ENCODE measurements around the gene MPDU1.

The MPDU1 gene

GRCh38 chr17:7583253-7584109 is at the start of gene MPDU1:
Gene MPDU1 (plus strand): TSS chr17:7583852. CDS start chr17:7583863, 11 bp downstream.
- Histone ChIP-seq H3K9me3 (ENCODE audit: low read depth, low read length) (no peaks in the 10 kb centered on the region), H3K4me3 (peak within 1 kb of the TSS; percentile 95), H3K27ac (peak within 1 kb of the TSS; percentile 99), H3K36me3 (ENCODE audit: insufficient read depth, low read length) (peaks cover 14% of the 10 kb centered on the region), H3K9ac (ENCODE audit: insufficient read length) (peak within 1 kb of the TSS; percentile 99)
- DNase-seq (ENCODE audit: low read depth, low spot score), result peak; percentile 80
- TF ChIP-seq EZH2 (IDR thresholded peaks at IDR 0.05) (no peak), FOXP2 (optimal IDR thresholded peaks at IDR 0.05; ENCODE audit: control extremely low read depth, extremely low read length, insufficient read depth) (no peak), POLR2AphosphoS5 (IDR thresholded peaks at IDR 0.05; ENCODE audit: borderline replicate concordance, low read depth, low read length) (peak; percentile 68)

GRCh38 chr17:7538050-7538449 is 45.6 kb upstream of the MPDU1 start:
- no peak overlapping the region for H3K27ac ChIP-seq
- H3K9me3 ChIP-seq (ENCODE audit: low read depth, low read length), result no peaks in the 10 kb centered on the region
- no peak for TF ChIP-seq POLR2AphosphoS5 (IDR thresholded peaks at IDR 0.05; ENCODE audit: borderline replicate concordance, low read depth, low read length)
- TF ChIP-seq FOXP2 (optimal IDR thresholded peaks at IDR 0.05; ENCODE audit: control extremely low read depth, extremely low read length, insufficient read depth), result no peak
- TF ChIP-seq EZH2 (IDR thresholded peaks at IDR 0.05), result no peak
- no peak for DNase-seq (ENCODE audit: low read depth, low spot score)
- H3K4me3 ChIP-seq, result no peak overlapping the region
- H3K36me3 ChIP-seq (ENCODE audit: insufficient read depth, low read length), result no peaks in the 10 kb centered on the region
- H3K9ac ChIP-seq (ENCODE audit: insufficient read length), result no peak overlapping the region

GRCh38 chr17:7538891-7539545 is 44.6 kb upstream of the MPDU1 start:
- DNase-seq (ENCODE audit: low read depth, low spot score), result no peak
- Histone ChIP-seq H3K9me3 (ENCODE audit: low read depth, low read length) (no peaks in the 10 kb centered on the region), H3K27ac (no peak overlapping the region), H3K4me3 (no peak overlapping the region), H3K36me3 (ENCODE audit: insufficient read depth, low read length) (no peaks in the 10 kb centered on the region), H3K9ac (ENCODE audit: insufficient read length) (no peak overlapping the region)
- TF ChIP-seq POLR2AphosphoS5 (IDR thresholded peaks at IDR 0.05; ENCODE audit: borderline replicate concordance, low read depth, low read length) (no peak), EZH2 (IDR thresholded peaks at IDR 0.05) (no peak), FOXP2 (optimal IDR thresholded peaks at IDR 0.05; ENCODE audit: control extremely low read depth, extremely low read length, insufficient read depth) (no peak)

- no peaks in the 10 kb centered on the region for H3K9me3 ChIP-seq (ENCODE audit: low read depth, low read length)
- no peak overlapping the region for H3K9ac ChIP-seq (ENCODE audit: insufficient read length)
- TF ChIP-seq POLR2AphosphoS5 (IDR thresholded peaks at IDR 0.05; ENCODE audit: borderline replicate concordance, low read depth, low read length) (no peak), FOXP2 (optimal IDR thresholded peaks at IDR 0.05; ENCODE audit: control extremely low read depth, extremely low read length, insufficient read depth) (no peak), EZH2 (IDR thresholded peaks at IDR 0.05) (no peak)
- H3K36me3 ChIP-seq (ENCODE audit: insufficient read depth, low read length), result no peaks in the 10 kb centered on the region
- H3K4me3 ChIP-seq, result no peak overlapping the region
- no peak for DNase-seq (ENCODE audit: low read depth, low spot score)
- H3K27ac ChIP-seq, result no peak overlapping the region
Observed at GRCh38 chr17:7541074-7541621, 42.5 kb upstream of the MPDU1 start.

GRCh38 chr17:7544911-7545310 is 38.7 kb upstream of the MPDU1 start:
- TF ChIP-seq POLR2AphosphoS5 (IDR thresholded peaks at IDR 0.05; ENCODE audit: borderline replicate concordance, low read depth, low read length), result no peak
- no peak for TF ChIP-seq EZH2 (IDR thresholded peaks at IDR 0.05)

GRCh38 chr17:7548585-7549400 is 34.9 kb upstream of the MPDU1 start, which contains the start of gene TNFSF12:
Gene TNFSF12 (plus strand): TSS chr17:7549058. CDS start chr17:7549154, 96 bp downstream.
- H3K27ac ChIP-seq, result no peak within 1 kb of the TSS
- H3K36me3 ChIP-seq (ENCODE audit: insufficient read depth, low read length), result no peaks in the 10 kb centered on the region
- DNase-seq (ENCODE audit: low read depth, low spot score), result no peak
- TF ChIP-seq FOXP2 (optimal IDR thresholded peaks at IDR 0.05; ENCODE audit: control extremely low read depth, extremely low read length, insufficient read depth) (no peak), POLR2AphosphoS5 (IDR thresholded peaks at IDR 0.05; ENCODE audit: borderline replicate concordance, low read depth, low read length) (no peak), EZH2 (IDR thresholded peaks at IDR 0.05) (no peak)
- H3K9ac ChIP-seq (ENCODE audit: insufficient read length), result no peak within 1 kb of the TSS
- no peak within 1 kb of the TSS for H3K4me3 ChIP-seq
- H3K9me3 ChIP-seq (ENCODE audit: low read depth, low read length), result no peaks in the 10 kb centered on the region

More at GRCh38 chr17:7544911-7545310, 38.7 kb upstream of the MPDU1 start:
- Histone ChIP-seq H3K9me3 (ENCODE audit: low read depth, low read length) (no peaks in the 10 kb centered on the region), H3K4me3 (no peak overlapping the region), H3K9ac (ENCODE audit: insufficient read length) (no peak overlapping the region), H3K27ac (no peak overlapping the region), H3K36me3 (ENCODE audit: insufficient read depth, low read length) (no peaks in the 10 kb centered on the region)
- no peak for DNase-seq (ENCODE audit: low read depth, low spot score)

GRCh38 chr17:7549401-7550055 is 34.1 kb upstream of the MPDU1 start:
- no peak overlapping the region for H3K9ac ChIP-seq (ENCODE audit: insufficient read length)
- no peaks in the 10 kb centered on the region for H3K9me3 ChIP-seq (ENCODE audit: low read depth, low read length)
- H3K27ac ChIP-seq, result no peak overlapping the region
- H3K4me3 ChIP-seq, result no peak overlapping the region
- H3K36me3 ChIP-seq (ENCODE audit: insufficient read depth, low read length), result no peaks in the 10 kb centered on the region
- TF ChIP-seq FOXP2 (optimal IDR thresholded peaks at IDR 0.05; ENCODE audit: control extremely low read depth, extremely low read length, insufficient read depth) (no peak), EZH2 (IDR thresholded peaks at IDR 0.05) (no peak), POLR2AphosphoS5 (IDR thresholded peaks at IDR 0.05; ENCODE audit: borderline replicate concordance, low read depth, low read length) (no peak)
- no peak for DNase-seq (ENCODE audit: low read depth, low spot score)
